HepG2 (cell line): Measurements from ENCODE around the gene OXLD1. TPM values are rescaled to one million over a fixed set of nuclear protein-coding genes. Genes with fewer than 3 reads are reported as not detected.

ENCODE experiments used
- ASH2L ChIP-seq: fragments of 300-600, 200-600 bp; sonication (generic); IDR thresholded peaks from 2 replicates; pipeline ENCODE4 v1.7.0; 2017; ENCODE audit warnings: low read depth, mild to moderate bottlenecking, moderate library complexity, mixed read lengths, low read length; ENCODE audit not compliant: insufficient read length
- HNRNPUL1 ChIP-seq: fragments of 200-400 bp; formaldehyde crosslinking; IDR thresholded peaks from 2 replicates; pipeline ENCODE4 v1.6.1; 2017; ENCODE audit warnings: low read depth, mild to moderate bottlenecking, low read length, moderate library complexity
- KLF16 ChIP-seq, 2 experiments: sonication (generic) in 1 of 2; formaldehyde crosslinking in 1 of 2; IDR thresholded peaks; 2 replicates each; pipeline versions ENCODE4 v1.6.1 to v1.8.0; 2016 to 2023; ENCODE audit warnings: missing genetic modification reagents in 2 of 2, missing compliant biosample characterization in 1 of 2
- KLF6 ChIP-seq: IDR thresholded peaks from 2 replicates; pipeline ENCODE4 v1.8.0; 2016; ENCODE audit warnings: missing biosample characterization, missing genetic modification reagents
- NFATC3 ChIP-seq: sonication (generic); formaldehyde crosslinking; IDR thresholded peaks from 2 replicates; pipeline ENCODE4 v1.5.1; 2020; ENCODE audit warnings: mild to moderate bottlenecking, missing genetic modification reagents
- PITX1 ChIP-seq: sonication (generic); formaldehyde crosslinking; IDR thresholded peaks from 2 replicates; pipeline ENCODE4 v1.5.1; 2020; ENCODE audit warnings: mild to moderate bottlenecking, missing genetic modification reagents
- RCOR2 ChIP-seq: IDR thresholded peaks from 2 replicates; pipeline ENCODE4 v1.6.1; 2016; ENCODE audit warnings: missing biosample characterization, missing genetic modification reagents
- ZNF468 ChIP-seq: sonication (generic); formaldehyde crosslinking; IDR thresholded peaks from 2 replicates; pipeline ENCODE4 v1.8.0; 2022; ENCODE audit warnings: mild to moderate bottlenecking, moderate library complexity, missing genetic modification reagents
- ZNF546 ChIP-seq: sonication (generic); formaldehyde crosslinking; conservative IDR thresholded peaks from 2 replicates; pipeline ENCODE4 v1.8.1; 2023; ENCODE audit warnings: mild to moderate bottlenecking, missing genetic modification reagents
- ZNF660 ChIP-seq: sonication (generic); formaldehyde crosslinking; IDR thresholded peaks from 2 replicates; pipeline ENCODE4 v1.5.1; 2020; ENCODE audit warnings: mild to moderate bottlenecking, low read depth, missing genetic modification reagents, borderline replicate concordance
- ZNF761 ChIP-seq: sonication (generic); formaldehyde crosslinking; conservative IDR thresholded peaks from 2 replicates; pipeline ENCODE4 v1.4.0; 2020; ENCODE audit warnings: mild to moderate bottlenecking, missing genetic modification reagents
- ZNF768 ChIP-seq: sonication (generic); formaldehyde crosslinking; IDR thresholded peaks from 2 replicates; pipeline ENCODE4 v1.4.0; 2020; ENCODE audit warnings: missing genetic modification reagents
- ZNF780A ChIP-seq: sonication (generic); formaldehyde crosslinking; IDR thresholded peaks from 2 replicates; pipeline ENCODE4 v1.8.0; 2022; ENCODE audit warnings: mild to moderate bottlenecking, missing genetic modification reagents, moderate library complexity
- ZNF816 ChIP-seq: sonication (generic); formaldehyde crosslinking; IDR thresholded peaks from 2 replicates; pipeline ENCODE4 v1.8.0; 2022; ENCODE audit warnings: missing genetic modification reagents, mild to moderate bottlenecking, borderline replicate concordance
- polyA plus RNA-seq, 8 experiments: library from polyadenylated mRNA; depleted of rRNA in 3 of 8; stranded (reverse) in 7 of 8; unstranded in 1 of 8; fragments of >200 nt; fragmentation: Illumina TruSeq in 4 of 8; extraction: Trizol in 4 of 8; gene quantifications; 2 replicates each; pipeline versions ENCODE4 v1.2.1 to v1.2.3, GENCODE V29; 2011 to 2016; ENCODE audit warnings: low read depth in 4 of 8, missing spikeins in 1 of 8, mixed read lengths in 1 of 8; ENCODE audit not compliant: insufficient read depth in 1 of 8
- total RNA-seq, 5 experiments: library from RNA; depleted of rRNA; stranded (reverse); fragments of >200 nt; fragmentation: Illumina TruSeq; extraction: Trizol; gene quantifications; 2 replicates each; pipeline ENCODE4 v1.2.3, GENCODE V29; 2016; ENCODE audit warnings: low read depth in 1 of 5
- TF ChIP-seq, protein P1 (sequence below): sonication (generic); formaldehyde crosslinking; IDR thresholded peaks from 2 replicates; pipeline ENCODE4 v1.4.0; 2020; ENCODE audit warnings: missing genetic modification reagents
- TF ChIP-seq, protein P2 (sequence below): sonication (generic); formaldehyde crosslinking; IDR thresholded peaks from 2 replicates; pipeline ENCODE4 v1.9.0; 2021; ENCODE audit warnings: missing genetic modification reagents, mild to moderate bottlenecking, borderline replicate concordance
- TF ChIP-seq, protein P3 (sequence below), 2 experiments: fragments of 450-650 bp in 1 of 2; sonication (generic) in 1 of 2; formaldehyde crosslinking; IDR thresholded peaks; 2 replicates each; pipeline versions ENCODE4 v1.5.0 to v1.8.0; 2020 to 2022; ENCODE audit warnings: mild to moderate bottlenecking in 1 of 2, missing genetic modification reagents in 1 of 2
- TF ChIP-seq, protein P4 (sequence below): sonication (generic); formaldehyde crosslinking; IDR thresholded peaks from 2 replicates; pipeline ENCODE4 v1.5.0; 2020; ENCODE audit warnings: mild to moderate bottlenecking, low read depth, missing genetic modification reagents, borderline replicate concordance
- TF ChIP-seq, protein P5 (sequence below): sonication (generic); formaldehyde crosslinking; IDR thresholded peaks from 2 replicates; pipeline ENCODE4 v1.9.0; 2022; ENCODE audit warnings: missing genetic modification reagents, mild to moderate bottlenecking, borderline replicate concordance
- TF ChIP-seq, protein P6 (sequence below): sonication (generic); formaldehyde crosslinking; IDR thresholded peaks from 2 replicates; pipeline ENCODE4 v1.4.0; 2020; ENCODE audit warnings: missing genetic modification reagents

OXLD1 gene
- total and polyA plus RNA-seq, 2 of the 13 experiments (the other 11 are each of a cell fraction or from before 2014, with no cell fraction given), result 27.1 to 37.5 TPM

DNA sequence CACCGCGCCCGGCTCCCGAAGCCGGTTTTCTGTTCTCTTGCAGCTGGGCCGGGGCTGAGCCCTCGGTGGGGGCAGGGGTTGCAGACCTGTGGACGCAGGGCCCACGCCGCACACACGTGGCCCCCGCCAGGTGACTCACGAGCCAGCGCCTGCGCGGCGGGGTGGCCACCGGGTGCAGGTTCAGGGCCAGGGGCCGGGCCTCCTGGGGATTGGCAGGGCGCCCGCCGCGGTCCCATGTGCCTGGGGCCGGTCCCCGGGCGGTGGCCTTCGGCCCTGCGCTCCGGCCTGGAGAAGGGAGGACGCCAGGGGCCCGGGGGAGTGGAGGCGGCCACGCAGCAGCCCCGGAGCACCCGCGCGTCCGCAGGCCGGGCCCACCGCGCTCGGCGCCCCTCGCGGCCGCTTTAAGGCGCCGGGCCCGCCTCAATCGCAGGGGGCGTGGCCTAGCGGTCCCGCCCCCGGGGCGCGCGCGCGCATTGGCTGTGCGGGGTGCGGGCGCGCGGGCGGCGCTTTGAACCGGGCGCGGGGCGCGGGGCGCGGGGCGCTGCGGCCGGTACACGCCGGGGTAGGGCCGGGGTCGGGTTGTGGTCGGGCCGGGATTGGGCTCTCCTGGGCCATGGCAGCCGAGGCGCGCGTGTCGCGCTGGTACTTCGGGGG, 45.5 kb upstream of the OXLD1 start, which contains the start of gene SLC25A10 (continued):
- peak; percentile 97 for TF ChIP-seq ZNF816 (CRISPR knock-in tag)
- TF ChIP-seq, protein P1, sequence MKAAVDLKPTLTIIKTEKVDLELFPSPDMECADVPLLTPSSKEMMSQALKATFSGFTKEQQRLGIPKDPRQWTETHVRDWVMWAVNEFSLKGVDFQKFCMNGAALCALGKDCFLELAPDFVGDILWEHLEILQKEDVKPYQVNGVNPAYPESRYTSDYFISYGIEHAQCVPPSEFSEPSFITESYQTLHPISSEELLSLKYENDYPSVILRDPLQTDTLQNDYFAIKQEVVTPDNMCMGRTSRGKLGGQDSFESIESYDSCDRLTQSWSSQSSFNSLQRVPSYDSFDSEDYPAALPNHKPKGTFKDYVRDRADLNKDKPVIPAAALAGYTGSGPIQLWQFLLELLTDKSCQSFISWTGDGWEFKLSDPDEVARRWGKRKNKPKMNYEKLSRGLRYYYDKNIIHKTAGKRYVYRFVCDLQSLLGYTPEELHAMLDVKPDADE, result peak; percentile 99
- TF ChIP-seq KLF16 (CRISPR knock-in tag; IDR thresholded peaks at IDR 0.05), result peak in 1 of 2 experiments; percentile 99; a peak in 2 of 4 replicates
- peak; percentile 99 for TF ChIP-seq KLF6 (CRISPR knock-in tag)
- no peak for TF ChIP-seq HNRNPUL1
- TF ChIP-seq ZNF546, result peak; percentile 99
- TF ChIP-seq PITX1, result peak; percentile 86
- TF ChIP-seq, protein P2, sequence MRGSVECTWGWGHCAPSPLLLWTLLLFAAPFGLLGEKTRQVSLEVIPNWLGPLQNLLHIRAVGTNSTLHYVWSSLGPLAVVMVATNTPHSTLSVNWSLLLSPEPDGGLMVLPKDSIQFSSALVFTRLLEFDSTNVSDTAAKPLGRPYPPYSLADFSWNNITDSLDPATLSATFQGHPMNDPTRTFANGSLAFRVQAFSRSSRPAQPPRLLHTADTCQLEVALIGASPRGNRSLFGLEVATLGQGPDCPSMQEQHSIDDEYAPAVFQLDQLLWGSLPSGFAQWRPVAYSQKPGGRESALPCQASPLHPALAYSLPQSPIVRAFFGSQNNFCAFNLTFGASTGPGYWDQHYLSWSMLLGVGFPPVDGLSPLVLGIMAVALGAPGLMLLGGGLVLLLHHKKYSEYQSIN (CRISPR knock-in tag), result peak; percentile 94; the same call in 1 of the 2 replicates
- TF ChIP-seq RCOR2 (CRISPR knock-in tag), result no peak; the same call in 1 of the 2 replicates
- TF ChIP-seq ZNF780A (CRISPR knock-in tag), result peak; percentile 93; the same call in 1 of the 2 replicates
- peak; percentile 84 for TF ChIP-seq ZNF768 (CRISPR knock-in tag)
- peak; percentile 78; the same call in 1 of the 2 replicates for TF ChIP-seq ZNF761 (CRISPR knock-in tag)
- peak; percentile 25 for TF ChIP-seq ASH2L
- peak; percentile 92; the same call in 1 of the 2 replicates for TF ChIP-seq ZNF468 (CRISPR knock-in tag)
- TF ChIP-seq, protein P3, sequence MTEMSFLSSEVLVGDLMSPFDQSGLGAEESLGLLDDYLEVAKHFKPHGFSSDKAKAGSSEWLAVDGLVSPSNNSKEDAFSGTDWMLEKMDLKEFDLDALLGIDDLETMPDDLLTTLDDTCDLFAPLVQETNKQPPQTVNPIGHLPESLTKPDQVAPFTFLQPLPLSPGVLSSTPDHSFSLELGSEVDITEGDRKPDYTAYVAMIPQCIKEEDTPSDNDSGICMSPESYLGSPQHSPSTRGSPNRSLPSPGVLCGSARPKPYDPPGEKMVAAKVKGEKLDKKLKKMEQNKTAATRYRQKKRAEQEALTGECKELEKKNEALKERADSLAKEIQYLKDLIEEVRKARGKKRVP (CRISPR knock-in tag; IDR thresholded peaks at IDR 0.05), result peak in 1 of 2 experiments; percentile 92; a peak in 2 of 4 replicates
- peak; percentile 86; the same call in 1 of the 2 replicates for TF ChIP-seq NFATC3 (CRISPR knock-in tag)
- TF ChIP-seq, protein P4, sequence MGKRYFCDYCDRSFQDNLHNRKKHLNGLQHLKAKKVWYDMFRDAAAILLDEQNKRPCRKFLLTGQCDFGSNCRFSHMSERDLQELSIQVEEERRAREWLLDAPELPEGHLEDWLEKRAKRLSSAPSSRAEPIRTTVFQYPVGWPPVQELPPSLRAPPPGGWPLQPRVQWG (CRISPR knock-in tag), result peak; percentile 96; the same call in 1 of the 2 replicates
- peak; percentile 88; the same call in 1 of the 2 replicates for TF ChIP-seq ZNF660 (CRISPR knock-in tag)
- TF ChIP-seq, protein P5, sequence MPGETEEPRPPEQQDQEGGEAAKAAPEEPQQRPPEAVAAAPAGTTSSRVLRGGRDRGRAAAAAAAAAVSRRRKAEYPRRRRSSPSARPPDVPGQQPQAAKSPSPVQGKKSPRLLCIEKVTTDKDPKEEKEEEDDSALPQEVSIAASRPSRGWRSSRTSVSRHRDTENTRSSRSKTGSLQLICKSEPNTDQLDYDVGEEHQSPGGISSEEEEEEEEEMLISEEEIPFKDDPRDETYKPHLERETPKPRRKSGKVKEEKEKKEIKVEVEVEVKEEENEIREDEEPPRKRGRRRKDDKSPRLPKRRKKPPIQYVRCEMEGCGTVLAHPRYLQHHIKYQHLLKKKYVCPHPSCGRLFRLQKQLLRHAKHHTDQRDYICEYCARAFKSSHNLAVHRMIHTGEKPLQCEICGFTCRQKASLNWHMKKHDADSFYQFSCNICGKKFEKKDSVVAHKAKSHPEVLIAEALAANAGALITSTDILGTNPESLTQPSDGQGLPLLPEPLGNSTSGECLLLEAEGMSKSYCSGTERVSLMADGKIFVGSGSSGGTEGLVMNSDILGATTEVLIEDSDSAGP (CRISPR knock-in tag), result peak; percentile 98
- TF ChIP-seq, protein P6, sequence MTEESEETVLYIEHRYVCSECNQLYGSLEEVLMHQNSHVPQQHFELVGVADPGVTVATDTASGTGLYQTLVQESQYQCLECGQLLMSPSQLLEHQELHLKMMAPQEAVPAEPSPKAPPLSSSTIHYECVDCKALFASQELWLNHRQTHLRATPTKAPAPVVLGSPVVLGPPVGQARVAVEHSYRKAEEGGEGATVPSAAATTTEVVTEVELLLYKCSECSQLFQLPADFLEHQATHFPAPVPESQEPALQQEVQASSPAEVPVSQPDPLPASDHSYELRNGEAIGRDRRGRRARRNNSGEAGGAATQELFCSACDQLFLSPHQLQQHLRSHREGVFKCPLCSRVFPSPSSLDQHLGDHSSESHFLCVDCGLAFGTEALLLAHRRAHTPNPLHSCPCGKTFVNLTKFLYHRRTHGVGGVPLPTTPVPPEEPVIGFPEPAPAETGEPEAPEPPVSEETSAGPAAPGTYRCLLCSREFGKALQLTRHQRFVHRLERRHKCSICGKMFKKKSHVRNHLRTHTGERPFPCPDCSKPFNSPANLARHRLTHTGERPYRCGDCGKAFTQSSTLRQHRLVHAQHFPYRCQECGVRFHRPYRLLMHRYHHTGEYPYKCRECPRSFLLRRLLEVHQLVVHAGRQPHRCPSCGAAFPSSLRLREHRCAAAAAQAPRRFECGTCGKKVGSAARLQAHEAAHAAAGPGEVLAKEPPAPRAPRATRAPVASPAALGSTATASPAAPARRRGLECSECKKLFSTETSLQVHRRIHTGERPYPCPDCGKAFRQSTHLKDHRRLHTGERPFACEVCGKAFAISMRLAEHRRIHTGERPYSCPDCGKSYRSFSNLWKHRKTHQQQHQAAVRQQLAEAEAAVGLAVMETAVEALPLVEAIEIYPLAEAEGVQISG, result peak; percentile 96
